ENCODE measurements around the gene C5orf58.
"Not testable (repeated sequence)": the region's sequence is repeated elsewhere in the genome, so short reads cannot be mapped to it uniquely, and the experiment has no call there.

Gene C5orf58

GRCh38 chr5:170225326-170226128 lies 7.3 kb upstream of the C5orf58 start:
- DNase-seq = peak; percentile 68

- DNase-seq = no peak
Measured at GRCh38 chr5:170226129-170226615, 6.6 kb upstream of the C5orf58 start.

DNA sequence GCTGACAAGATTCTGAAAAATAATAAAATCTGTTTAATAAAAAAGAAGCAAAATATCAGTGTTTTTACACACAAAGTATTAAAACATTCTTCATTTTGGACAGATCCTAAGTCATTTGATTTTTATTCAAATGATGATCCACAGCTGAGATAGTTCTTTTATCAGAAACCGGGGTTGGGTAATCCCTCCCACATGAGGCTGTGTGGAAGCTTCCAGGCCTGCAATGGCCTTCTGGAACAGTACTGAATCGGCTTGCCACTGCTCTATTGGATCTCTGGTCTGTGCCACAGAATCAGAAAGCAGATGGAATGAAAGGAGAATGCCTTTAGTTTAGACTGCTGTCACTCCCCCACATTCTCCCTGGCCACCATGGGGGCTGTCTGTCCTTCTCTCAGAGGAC lies 6.1 kb upstream of the C5orf58 start:
- DNase-seq = no peak

DNA sequence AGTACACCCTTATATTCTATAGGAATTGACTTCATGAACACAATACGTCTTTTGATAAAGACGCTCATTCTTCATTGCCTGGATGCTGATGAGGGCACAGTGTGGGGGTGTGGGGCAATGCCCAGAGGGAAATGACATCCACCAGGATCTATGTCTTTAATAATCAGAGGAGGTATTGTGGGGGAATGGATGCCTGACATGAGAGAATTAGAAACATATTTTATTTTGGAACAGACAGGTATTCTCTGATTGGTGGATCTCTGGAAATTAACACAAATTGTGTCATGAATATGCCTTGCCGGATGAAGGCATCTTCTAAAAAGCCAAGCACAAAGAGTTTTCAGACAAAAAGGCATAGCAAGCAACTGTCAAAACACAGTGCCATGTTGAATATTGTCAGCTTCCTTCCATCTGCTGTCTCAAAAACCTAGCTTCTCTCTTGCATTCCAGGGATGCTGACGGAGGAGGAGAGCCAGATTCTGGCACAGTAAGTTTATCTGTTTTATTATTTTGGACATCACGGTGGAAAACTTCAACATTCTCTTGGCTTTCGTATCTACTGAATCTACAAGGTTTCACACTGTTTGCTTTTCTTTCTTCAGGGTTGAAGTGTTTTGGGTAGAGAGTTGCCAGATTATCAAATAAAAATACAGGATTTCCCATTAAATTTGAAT lies 3.9 kb upstream of the C5orf58 start:
- DNase-seq = no peak

GRCh38 chr5:170233358-170233892 lies 640 bp downstream of the C5orf58 start:
- no peak for DNase-seq

GRCh38 chr5:170235876-170236864 lies 3.4 kb downstream of the C5orf58 start:
- DNase-seq = no peak

- DNase-seq = no peak
Measured at GRCh38 chr5:170238456-170239196, 5.8 kb downstream of the C5orf58 start.

DNA sequence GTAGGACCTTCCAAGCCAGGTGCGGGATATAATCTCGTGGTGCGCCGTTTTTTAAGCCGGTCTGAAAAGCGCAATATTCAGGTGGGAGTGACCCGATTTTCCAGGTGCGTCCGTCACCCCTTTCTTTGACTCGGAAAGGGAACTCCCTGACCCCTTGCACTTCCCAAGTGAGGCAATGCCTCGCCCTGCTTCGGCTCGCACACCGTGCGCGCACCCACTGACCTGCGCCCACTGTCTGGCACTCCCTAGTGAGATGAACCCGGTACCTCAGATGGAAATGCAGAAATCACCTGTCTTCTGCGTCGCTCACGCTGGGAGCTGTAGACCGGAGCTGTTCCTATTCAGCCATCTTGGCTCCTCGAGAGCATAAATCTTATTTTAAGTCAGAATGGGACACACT lies 12.7 kb downstream of the C5orf58 start:
- DNase-seq = not testable (repeated sequence)

DNA sequence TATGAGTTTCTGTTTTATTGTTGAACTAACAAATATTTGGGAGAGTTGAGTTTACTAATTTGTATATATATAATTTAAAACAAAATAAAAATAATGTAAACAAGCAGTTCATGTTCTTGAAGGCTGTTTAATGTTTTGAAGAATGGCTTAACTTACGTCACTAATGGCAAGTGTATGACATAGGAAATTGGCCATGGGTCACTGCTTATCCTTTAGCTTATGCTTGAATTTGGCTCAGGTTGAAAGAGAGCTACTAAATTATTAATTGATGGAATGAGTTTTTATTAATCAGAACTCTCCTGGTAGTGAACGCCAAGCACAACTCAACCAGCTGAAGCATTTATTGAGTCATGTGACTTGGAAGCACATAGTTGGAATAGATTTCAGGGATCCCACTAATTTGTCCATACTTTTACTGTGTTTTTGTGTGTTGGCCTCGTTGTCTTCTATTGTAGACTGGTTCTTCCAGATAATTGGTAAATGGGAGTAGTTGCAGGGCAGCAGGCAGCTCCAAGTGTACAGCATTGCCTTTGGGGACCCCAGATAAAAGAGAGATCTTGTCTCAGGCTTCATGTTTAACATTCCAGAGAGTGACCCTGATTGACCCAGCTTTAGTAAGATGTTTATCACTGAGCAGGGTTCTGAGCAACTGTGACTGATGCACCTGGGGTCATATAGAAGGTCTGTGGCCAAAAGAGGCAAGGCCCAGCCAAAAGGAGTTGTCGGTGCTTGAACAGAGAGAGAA lies 13.5 kb downstream of the C5orf58 start:
- no peak for DNase-seq

GRCh38 chr5:170247363-170247762 lies 14.6 kb downstream of the C5orf58 start:
- DNase-seq = no peak

- DNase-seq = no peak
Measured at GRCh38 chr5:170248172-170248930, 15.6 kb downstream of the C5orf58 start.

- not testable (repeated sequence) for DNase-seq
Measured at GRCh38 chr5:170248931-170249227, 16.1 kb downstream of the C5orf58 start.

DNA sequence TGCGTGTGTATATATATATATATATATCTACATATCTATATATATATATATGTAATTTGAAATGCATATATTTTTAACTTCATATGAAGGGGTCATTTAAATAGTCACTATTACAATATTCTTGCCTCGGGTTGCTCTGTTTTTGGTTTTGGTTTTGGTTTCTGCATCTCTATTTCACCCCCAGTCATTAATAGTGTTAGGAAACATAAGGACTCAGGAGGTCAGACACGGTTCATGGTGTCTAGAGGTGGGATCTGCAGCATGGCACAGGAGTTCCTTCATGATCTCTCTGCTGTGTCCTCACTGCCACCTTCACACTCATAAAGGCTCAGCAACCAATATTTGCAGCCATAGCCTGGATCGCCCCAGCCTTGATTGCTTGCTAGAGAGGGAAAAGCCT lies 16.6 kb downstream of the C5orf58 start:
- no peak for DNase-seq

DNA sequence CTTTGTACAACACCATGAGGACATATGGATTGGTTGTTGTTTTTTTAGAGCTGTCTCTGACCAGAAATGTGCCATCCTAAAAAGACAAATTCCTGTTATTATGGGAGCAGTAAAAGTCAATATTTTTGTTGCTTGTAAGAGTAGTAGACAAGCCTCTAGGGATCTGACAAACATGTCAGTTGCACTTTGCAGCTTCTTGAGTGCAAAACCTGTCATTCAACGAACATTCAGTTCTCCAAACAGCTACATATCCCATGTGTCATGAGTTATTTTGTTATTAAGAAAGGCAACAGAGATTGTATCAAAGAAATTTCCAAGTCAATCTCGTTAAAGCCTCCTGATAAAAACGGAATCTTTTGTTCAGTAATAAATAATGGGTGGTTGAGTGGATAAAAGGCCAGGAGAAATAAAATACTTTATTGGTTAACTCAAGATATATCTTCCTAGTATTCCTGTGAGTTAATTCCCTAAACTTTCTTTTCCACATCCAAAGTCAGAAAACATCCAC lies 18.1 kb downstream of the C5orf58 start:
- DNase-seq = no peak

DNA sequence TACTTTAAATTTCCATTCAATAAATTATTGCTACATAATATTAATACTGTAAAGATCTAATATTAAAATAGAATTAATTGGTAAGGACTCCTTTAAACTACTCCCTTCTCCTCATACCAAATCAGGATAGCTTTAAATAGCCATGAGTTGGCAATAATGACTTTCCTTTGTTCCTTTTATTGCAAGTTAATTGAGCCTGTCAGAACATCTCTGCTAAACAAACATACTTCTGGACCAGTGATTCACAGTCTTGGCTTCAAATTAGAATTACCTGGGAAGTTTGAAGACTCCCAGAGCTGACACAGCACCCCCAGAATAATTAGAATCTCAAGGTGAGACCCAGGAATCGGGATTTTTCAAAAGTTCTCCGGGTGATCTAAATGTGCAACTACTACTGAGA lies 18.7 kb downstream of the C5orf58 start:
- no peak for DNase-seq

- no peak for DNase-seq
Measured at GRCh38 chr5:170252109-170252508, 19.3 kb downstream of the C5orf58 start.

GRCh38 chr5:170252720-170253350 lies 20.1 kb downstream of the C5orf58 start:
- no peak for DNase-seq

- DNase-seq = peak; percentile 30
Measured at GRCh38 chr5:170254056-170254455, 21.3 kb downstream of the C5orf58 start.

DNA sequence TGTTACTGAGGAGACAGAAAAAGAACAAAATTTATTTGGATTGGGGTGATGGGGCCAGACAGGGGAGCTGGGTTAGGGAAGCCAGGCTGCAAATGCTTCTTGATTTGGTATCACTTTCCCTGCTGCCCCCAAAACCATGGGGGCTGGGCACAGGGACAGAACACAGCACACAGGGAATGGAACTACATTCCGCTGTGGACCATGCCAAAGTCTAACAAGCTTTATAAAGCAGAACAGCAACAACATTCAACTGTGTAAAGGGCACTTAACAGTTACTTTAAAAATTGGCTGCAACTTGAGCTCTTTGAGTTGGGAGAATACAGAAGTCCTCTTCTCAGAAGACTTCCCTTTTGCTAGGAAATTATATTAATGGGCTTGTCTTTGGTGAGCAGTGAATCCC lies 23.8 kb downstream of the C5orf58 start:
- no peak for DNase-seq

DNA sequence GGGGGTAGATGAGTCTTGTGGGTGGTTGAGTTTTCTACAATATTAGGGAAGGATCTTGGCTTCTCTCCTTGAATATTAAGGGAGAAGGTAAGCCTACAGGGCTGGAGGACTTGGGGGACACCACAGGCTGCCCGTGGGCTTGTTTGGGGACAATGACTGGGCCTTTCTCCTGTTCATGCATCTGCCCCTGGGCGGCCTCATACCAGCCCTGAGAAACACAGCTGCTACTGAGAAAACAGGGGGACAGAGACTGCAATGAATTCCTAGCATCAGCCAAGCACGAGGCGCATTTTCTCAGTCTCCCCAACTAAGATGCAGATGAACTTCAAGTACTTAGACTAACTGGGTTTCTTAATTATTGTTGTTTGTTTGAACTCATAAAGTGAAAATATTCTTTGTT lies 24.6 kb downstream of the C5orf58 start:
- DNase-seq = no peak
